C4-2B (cell line): ENCODE results near the gene PLSCR1.

Experiments used
- H3K27ac ChIP-seq: fragments of 450-650 bp; 2 replicates; pipeline ENCODE4 v1.5.1; 2017
- CTCF ChIP-seq: fragments of 450-650 bp; conservative IDR thresholded peaks from 2 replicates; pipeline ENCODE4 v1.5.1; 2017; ENCODE audit warnings: mild to moderate bottlenecking
- ZFX ChIP-seq: fragments of 450-650 bp; IDR thresholded peaks from 2 replicates; pipeline ENCODE4 v1.6.1; 2017

Gene PLSCR1

GRCh38 chr3:146561463-146561862 is 17.1 kb upstream of the PLSCR1 start:
- no peak overlapping the region for H3K27ac ChIP-seq
- no peak for TF ChIP-seq ZFX
- TF ChIP-seq CTCF: no peak

- no peak for TF ChIP-seq ZFX
- no peak for TF ChIP-seq CTCF
- H3K27ac ChIP-seq: no peak overlapping the region
Observed at GRCh38 chr3:146560678-146561077, 16.3 kb upstream of the PLSCR1 start.

- TF ChIP-seq CTCF (no peak), ZFX (no peak)
- H3K27ac ChIP-seq: no peak overlapping the region
Observed at GRCh38 chr3:146559388-146559787, 15.0 kb upstream of the PLSCR1 start.

- H3K27ac ChIP-seq: no peak overlapping the region
- TF ChIP-seq CTCF (no peak), ZFX (no peak)
Observed at GRCh38 chr3:146558781-146559180, 14.4 kb upstream of the PLSCR1 start.

GRCh38 chr3:146557745-146558144 is 13.3 kb upstream of the PLSCR1 start:
- no peak for TF ChIP-seq CTCF
- TF ChIP-seq ZFX: no peak
- H3K27ac ChIP-seq: no peak overlapping the region

- TF ChIP-seq CTCF (no peak), ZFX (no peak)
- no peak overlapping the region for H3K27ac ChIP-seq
Observed at GRCh38 chr3:146555311-146555710, 10.9 kb upstream of the PLSCR1 start.

GRCh38 chr3:146554151-146554760 is 9.8 kb upstream of the PLSCR1 start:
- no peak overlapping the region for H3K27ac ChIP-seq
- TF ChIP-seq CTCF (no peak), ZFX (no peak)
